Measurements from ENCODE around the gene PTCD2.

The PTCD2 gene, protein sequence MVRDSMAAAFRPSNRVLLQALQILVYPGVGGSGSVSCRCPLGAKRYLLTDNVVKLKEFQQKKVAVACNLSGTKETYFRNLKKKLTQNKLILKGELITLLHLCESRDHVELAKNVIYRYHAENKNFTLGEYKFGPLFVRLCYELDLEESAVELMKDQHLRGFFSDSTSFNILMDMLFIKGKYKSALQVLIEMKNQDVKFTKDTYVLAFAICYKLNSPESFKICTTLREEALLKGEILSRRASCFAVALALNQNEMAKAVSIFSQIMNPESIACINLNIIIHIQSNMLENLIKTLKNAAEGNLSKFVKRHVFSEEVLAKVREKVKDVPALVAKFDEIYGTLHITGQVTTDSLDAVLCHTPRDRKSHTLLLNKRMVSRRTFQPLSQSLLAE

DNA sequence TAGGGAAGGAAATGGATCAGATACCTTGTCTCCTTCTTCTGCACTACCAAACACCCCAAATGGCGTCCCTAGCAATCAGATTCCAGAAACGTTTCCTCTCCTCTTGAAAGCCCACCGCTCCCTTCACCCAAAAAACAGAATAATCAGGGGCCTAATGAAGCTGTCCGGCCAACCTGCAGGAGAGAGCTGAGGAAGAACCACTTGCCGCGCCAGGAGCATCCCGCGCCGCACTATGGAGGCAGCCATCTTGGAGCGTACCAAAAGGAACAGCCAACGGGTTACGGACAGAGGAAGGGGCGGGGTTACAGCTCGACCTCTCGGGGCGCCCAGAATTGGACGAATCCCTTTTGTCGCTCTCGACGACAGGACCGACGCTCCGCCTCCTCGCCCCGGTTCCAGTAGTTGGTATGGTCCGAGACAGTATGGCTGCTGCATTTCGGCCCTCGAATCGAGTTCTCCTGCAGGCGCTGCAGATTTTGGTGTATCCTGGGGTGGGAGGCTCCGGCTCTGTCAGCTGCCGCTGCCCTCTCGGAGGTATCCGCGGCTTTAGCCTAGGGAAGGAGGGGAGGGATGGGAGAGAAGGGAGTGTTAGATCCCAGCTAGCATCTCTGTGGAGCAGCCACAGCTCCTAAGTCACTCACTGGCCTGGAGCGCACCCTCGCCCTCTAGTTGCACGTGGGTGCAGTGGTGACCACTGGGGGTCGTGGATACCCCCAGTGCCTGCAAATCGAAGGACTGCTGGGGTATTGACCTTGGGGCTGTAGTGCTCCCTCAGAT lies at the start of gene PTCD2, which contains the start of gene MRPS27:
Gene PTCD2 (plus strand): TSS at position 398 of the 777 bp plus-strand sequence. CDS start 10 bp downstream, at position 408.
Gene MRPS27 (minus strand): TSS at position 265 of the 777 bp plus-strand sequence. CDS start 19 bp downstream, at position 246.
- peak; percentile 79 to 92 (median 84) for DNase-seq (ENCODE audit: low read depth in 3 of 3, low spot score in 1 of 3)

- DNase-seq (ENCODE audit: low read depth in 3 of 3, low spot score in 1 of 3), result no peak
Measured at GRCh38 chr5:72271702-72272101, 48.5 kb upstream of the PTCD2 start.

GRCh38 chr5:72272398-72272797 lies 47.8 kb upstream of the PTCD2 start:
- DNase-seq (ENCODE audit: low read depth in 3 of 3, low spot score in 1 of 3), result no peak

- DNase-seq (ENCODE audit: low read depth in 3 of 3, low spot score in 1 of 3), result no peak
Measured at GRCh38 chr5:72273547-72273946, 46.6 kb upstream of the PTCD2 start.

GRCh38 chr5:72276219-72276752 lies 43.9 kb upstream of the PTCD2 start:
- DNase-seq (ENCODE audit: low read depth in 3 of 3, low spot score in 1 of 3), result no peak

DNA sequence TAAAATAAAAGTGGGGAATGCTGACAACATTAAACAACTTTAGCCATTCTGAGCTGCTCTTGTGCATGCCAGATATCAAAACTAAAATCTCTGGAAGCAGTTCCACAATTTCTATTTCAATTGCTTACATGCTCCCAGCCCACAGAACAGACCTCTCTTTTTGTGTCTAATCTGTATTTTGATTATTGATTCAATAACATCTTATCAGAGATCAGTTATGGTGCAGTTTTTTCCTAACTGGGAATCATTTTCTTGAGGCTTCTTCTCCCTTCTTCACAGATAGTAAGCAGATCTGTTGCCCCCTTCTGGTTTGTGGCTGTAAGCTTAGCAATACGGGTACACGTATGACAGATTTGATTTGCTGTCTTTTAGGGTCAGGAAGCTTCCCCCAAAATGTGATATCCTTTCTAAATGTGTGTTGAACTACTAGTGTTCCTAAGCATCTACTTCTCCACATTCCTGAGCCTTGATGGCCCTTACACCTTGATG lies 39.5 kb upstream of the PTCD2 start:
- DNase-seq (ENCODE audit: low read depth in 3 of 3, low spot score in 1 of 3), result no peak

DNA sequence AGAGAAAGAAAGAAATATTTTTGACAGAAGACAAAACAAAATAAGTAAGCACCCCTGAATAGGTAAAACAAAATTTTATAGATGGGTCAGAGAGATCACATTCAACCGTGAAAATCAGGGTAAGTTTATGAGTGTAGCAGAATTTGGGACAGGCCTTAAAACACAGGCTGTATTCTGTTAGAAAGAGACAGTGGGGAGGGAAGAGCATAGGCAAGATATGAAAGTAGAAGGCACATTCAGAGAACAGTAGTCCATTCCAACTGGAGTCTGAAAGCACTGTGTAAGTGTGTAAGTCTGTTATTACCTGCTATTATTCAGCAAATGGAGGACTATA lies 38.8 kb upstream of the PTCD2 start:
- no peak for DNase-seq (ENCODE audit: low read depth in 3 of 3, low spot score in 1 of 3)

- no peak for DNase-seq (ENCODE audit: low read depth in 3 of 3, low spot score in 1 of 3)
Measured at GRCh38 chr5:72281764-72282499, 38.2 kb upstream of the PTCD2 start.

GRCh38 chr5:72282878-72283277 lies 37.3 kb upstream of the PTCD2 start:
- DNase-seq (ENCODE audit: low read depth in 3 of 3, low spot score in 1 of 3), result no peak

DNA sequence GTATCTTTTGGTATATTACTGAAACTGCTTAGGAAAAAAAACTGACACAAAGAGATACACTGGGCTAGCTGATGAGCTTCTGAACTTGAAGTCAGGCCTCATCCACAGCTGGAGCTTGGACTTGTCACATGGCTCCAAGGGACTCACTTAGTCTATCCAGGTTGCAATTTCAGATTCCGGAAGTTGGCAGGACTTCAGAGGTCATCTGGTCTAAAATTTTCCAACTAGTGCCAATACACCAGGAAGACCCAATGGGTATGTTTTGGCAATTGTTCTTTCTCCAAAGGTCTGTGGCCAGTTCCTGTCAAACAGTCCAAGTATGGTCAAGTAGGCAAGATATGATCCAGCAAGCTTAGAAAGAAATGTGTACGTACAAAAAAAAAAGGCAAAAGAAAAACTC lies 36.8 kb upstream of the PTCD2 start:
- DNase-seq (ENCODE audit: low read depth in 3 of 3, low spot score in 1 of 3), result no peak

GRCh38 chr5:72284559-72285423 lies 35.4 kb upstream of the PTCD2 start:
- DNase-seq (ENCODE audit: low read depth in 3 of 3, low spot score in 1 of 3), result no peak

GRCh38 chr5:72285424-72285821 lies 34.8 kb upstream of the PTCD2 start:
- DNase-seq (ENCODE audit: low read depth in 3 of 3, low spot score in 1 of 3), result no peak

- no peak for DNase-seq (ENCODE audit: low read depth in 3 of 3, low spot score in 1 of 3)
Measured at GRCh38 chr5:72286798-72287197, 33.4 kb upstream of the PTCD2 start.

GRCh38 chr5:72288924-72289323 lies 31.2 kb upstream of the PTCD2 start:
- no peak for DNase-seq (ENCODE audit: low read depth in 3 of 3, low spot score in 1 of 3)

- DNase-seq (ENCODE audit: low read depth in 3 of 3, low spot score in 1 of 3), result no peak
Measured at GRCh38 chr5:72290356-72291133, 29.6 kb upstream of the PTCD2 start.

DNA sequence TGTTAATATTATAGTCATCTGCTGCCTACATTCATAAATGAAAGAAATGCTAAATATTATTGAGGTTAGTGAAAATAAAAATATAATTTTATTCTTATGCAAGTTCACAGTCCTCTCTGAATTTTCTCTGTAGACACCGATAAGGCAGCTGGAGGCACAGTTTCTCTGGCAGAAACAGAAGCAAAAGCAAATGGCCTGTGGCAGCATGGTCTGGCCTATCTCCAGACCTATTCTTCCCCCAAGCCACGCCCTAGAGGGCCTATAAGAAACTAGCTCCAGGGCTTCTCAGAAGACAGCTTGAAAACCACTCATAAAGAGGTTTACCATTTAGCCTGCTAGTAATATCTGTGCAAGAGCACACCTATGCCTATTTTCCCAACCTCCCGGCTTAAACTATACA lies 28.6 kb upstream of the PTCD2 start:
- no peak for DNase-seq (ENCODE audit: low read depth in 3 of 3, low spot score in 1 of 3)

DNA sequence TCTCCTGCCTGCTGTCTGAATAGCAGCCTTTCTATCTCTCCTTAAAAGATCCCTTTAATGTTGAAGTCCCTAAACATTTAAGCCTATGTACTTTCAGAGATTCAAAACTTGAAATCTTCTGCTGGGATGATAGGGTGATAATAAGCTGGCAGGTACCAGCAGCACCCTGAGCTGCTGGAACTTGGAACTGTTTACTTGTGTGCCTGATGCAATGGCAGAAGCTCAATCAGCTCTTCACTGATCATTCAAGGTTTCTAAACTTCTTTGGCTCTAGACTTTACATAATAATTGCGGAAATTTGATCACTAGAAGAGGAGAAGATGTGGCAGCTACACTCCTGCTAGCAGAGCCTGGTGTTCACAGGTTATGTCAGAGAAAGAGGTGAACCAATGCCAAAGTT lies 27.8 kb upstream of the PTCD2 start:
- no peak for DNase-seq (ENCODE audit: low read depth in 3 of 3, low spot score in 1 of 3)

DNA sequence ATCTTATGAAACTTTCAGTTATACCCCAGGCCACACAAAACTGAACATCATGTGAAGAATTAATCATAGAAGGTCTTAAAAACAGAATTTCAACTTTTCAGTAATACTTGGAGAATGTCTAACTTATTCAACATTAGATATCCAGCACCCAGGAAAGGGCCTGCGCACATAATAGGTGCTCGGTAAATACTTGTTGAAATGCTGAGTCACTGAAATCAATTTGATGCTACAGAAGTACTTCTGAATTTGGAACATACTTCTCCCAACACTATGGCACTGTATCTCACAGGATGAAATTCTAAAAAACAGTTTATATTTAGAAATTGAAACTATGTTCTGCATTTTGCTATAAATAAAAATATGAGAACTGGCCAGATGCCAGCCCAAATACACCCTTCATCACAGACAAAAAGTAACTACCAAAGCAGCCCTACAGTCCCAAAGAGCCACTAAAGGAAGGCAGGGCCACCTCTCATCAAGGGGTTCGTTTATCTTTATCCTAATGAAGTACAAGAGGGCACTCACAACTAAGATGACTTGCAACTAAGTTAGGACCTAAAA lies 26.6 kb upstream of the PTCD2 start:
- no peak for DNase-seq (ENCODE audit: low read depth in 3 of 3, low spot score in 1 of 3)

GRCh38 chr5:72294473-72294872 lies 25.7 kb upstream of the PTCD2 start:
- no peak for DNase-seq (ENCODE audit: low read depth in 3 of 3, low spot score in 1 of 3)
